ENCODE data around the gene LEP.

The LEP gene

DNA sequence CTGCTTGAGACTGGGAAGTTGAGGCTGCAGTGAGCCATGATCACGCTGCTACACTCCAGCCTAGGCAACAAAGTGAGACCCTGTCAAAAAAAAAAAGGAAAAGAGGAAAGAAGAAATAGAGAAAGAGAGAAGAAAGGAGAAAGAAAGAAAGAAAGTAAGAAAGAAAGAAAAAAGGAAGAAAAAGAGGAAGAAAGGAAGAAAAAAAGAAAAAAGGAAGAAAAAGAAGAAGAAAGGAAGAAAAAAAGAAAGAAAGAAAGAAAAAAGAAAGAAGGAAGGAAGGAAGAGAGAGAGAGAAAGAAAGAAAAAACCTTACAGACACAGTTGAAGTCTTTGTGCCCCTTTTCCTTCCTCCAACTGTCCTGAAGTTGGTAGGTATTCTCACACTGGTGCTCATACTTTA is 26.6 kb upstream of the LEP start:
- peak overlapping the region; percentile 52 for H3K9ac ChIP-seq (ENCODE audit: low read depth, low read length)
- no peaks in the 10 kb centered on the region for H3K27me3 ChIP-seq (ENCODE audit: control insufficient read depth, insufficient read depth, low read length)
- H3K4me1 ChIP-seq (ENCODE audit: control insufficient read depth, insufficient read depth, low read length) = peaks cover 51% of the 10 kb centered on the region
- no peaks in the 10 kb centered on the region for H3K36me3 ChIP-seq (ENCODE audit: insufficient read depth, low read length)
- H3K4me3 ChIP-seq (ENCODE audit: low read length) = no peak overlapping the region
- no peak overlapping the region for H3K4me2 ChIP-seq (ENCODE audit: low read length)
- no peaks in the 10 kb centered on the region for H3K9me3 ChIP-seq (replicated peaks; ENCODE audit: low read length)

DNA sequence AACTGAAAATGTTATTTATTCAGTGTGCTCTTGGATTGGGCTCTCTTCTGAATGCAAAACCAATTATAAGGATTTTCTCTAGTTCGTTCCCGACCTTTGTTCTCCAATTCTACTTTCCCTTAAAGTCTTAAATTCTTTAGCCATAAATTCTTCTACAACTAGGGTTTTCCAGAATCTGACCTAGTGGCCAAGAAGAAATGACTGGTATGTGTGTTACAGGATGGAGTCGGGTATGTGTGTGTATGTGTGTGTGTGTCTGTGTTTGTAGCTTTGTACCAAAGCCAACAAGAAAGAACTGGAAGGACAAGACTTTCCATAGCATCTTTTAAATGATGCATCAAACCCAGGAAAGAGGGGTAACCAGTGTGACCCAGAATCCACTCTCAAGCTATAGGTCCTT is 25.8 kb upstream of the LEP start:
- H3K4me3 ChIP-seq (ENCODE audit: low read length) = peak overlapping the region; percentile 7
- no peaks in the 10 kb centered on the region for H3K36me3 ChIP-seq (ENCODE audit: insufficient read depth, low read length)
- peak overlapping the region; percentile 78 for H3K9ac ChIP-seq (ENCODE audit: low read depth, low read length)
- H3K4me1 ChIP-seq (ENCODE audit: control insufficient read depth, insufficient read depth, low read length) = peaks cover 57% of the 10 kb centered on the region
- no peaks in the 10 kb centered on the region for H3K9me3 ChIP-seq (replicated peaks; ENCODE audit: low read length)
- H3K27me3 ChIP-seq (ENCODE audit: control insufficient read depth, insufficient read depth, low read length) = no peaks in the 10 kb centered on the region
- H3K4me2 ChIP-seq (ENCODE audit: low read length) = peak overlapping the region; percentile 12

- H3K4me2 ChIP-seq (ENCODE audit: low read length) = peak overlapping the region; percentile 2
- H3K4me3 ChIP-seq (ENCODE audit: low read length) = peak overlapping the region; percentile 7
- H3K9ac ChIP-seq (ENCODE audit: low read depth, low read length) = peak overlapping the region; percentile 78
- no peaks in the 10 kb centered on the region for H3K9me3 ChIP-seq (replicated peaks; ENCODE audit: low read length)
- H3K36me3 ChIP-seq (ENCODE audit: insufficient read depth, low read length) = no peaks in the 10 kb centered on the region
- H3K4me1 ChIP-seq (ENCODE audit: control insufficient read depth, insufficient read depth, low read length) = peaks cover 57% of the 10 kb centered on the region
- no peaks in the 10 kb centered on the region for H3K27me3 ChIP-seq (ENCODE audit: control insufficient read depth, insufficient read depth, low read length)
These were observed 25.3 kb upstream of the LEP start for GRCh38 chr7:128215739-128216138.

GRCh38 chr7:128217030-128217805 is 23.9 kb upstream of the LEP start:
- Histone ChIP-seq H3K4me3 (ENCODE audit: low read length) (peak overlapping the region; percentile 44), H3K4me1 (ENCODE audit: control insufficient read depth, insufficient read depth, low read length) (peaks cover 66% of the 10 kb centered on the region), H3K36me3 (ENCODE audit: insufficient read depth, low read length) (no peaks in the 10 kb centered on the region), H3K9ac (ENCODE audit: low read depth, low read length) (peak overlapping the region; percentile 78), H3K9me3 (replicated peaks; ENCODE audit: low read length) (no peaks in the 10 kb centered on the region), H3K27me3 (ENCODE audit: control insufficient read depth, insufficient read depth, low read length) (no peaks in the 10 kb centered on the region), H3K4me2 (ENCODE audit: low read length) (peak overlapping the region; percentile 64)

DNA sequence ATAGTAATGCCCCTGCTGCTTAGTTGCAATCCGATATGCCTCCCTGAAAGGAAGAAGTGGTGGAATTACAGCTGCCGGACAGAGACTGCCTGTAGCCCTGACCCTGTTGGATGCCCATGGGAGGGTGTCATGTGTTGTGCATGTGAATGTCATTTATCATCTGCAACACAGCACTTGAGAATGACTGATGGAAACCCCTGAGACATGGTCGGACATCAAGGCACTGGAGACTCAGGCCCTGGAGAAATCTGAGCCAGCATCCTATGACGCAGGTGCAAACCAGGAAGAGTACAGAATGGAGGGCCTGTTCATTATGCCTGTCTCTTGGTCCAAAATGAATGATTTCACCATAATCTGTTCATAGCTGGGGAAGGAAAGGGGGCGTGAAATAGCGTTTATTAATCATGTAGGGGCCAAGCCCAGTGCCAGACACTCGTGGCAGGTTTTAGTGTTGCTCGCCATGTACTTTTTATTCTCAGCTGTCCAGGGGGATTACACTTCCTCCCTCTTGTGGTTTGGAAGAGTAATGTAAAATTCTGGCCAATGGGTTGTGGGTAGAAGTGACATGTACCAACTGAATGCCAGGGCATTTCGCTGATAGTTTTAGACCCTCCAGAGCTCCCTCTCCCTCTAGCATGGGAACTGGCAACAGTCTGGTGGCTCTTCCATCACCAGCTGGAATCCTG is 23.0 kb upstream of the LEP start:
- H3K9ac ChIP-seq (ENCODE audit: low read depth, low read length) = peak overlapping the region; percentile 78
- peak overlapping the region; percentile 44 for H3K4me3 ChIP-seq (ENCODE audit: low read length)
- no peaks in the 10 kb centered on the region for H3K27me3 ChIP-seq (ENCODE audit: control insufficient read depth, insufficient read depth, low read length)
- H3K36me3 ChIP-seq (ENCODE audit: insufficient read depth, low read length) = no peaks in the 10 kb centered on the region
- peak overlapping the region; percentile 64 for H3K4me2 ChIP-seq (ENCODE audit: low read length)
- H3K4me1 ChIP-seq (ENCODE audit: control insufficient read depth, insufficient read depth, low read length) = peaks cover 75% of the 10 kb centered on the region
- no peaks in the 10 kb centered on the region for H3K9me3 ChIP-seq (replicated peaks; ENCODE audit: low read length)

DNA sequence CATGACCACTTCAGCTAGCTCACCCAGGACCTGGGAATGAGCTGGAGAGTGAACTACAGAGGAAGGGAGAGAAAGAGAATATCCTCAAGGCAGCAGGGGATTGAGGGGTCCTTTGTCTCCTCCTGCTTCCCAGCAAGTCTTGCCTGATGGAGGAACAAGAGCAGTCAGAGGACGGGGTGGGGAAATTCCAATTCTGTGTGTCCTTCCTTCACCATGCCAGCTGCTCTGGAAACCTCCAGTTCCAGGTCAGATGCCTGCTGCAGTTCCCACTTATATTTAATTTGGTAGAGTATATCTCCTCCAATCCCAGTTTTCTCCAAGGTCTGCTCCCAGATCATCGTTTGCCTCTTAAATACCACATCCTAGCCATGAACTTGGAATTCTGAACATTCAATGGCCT is 21.4 kb upstream of the LEP start:
- Histone ChIP-seq H3K9ac (ENCODE audit: low read depth, low read length) (no peak overlapping the region), H3K4me3 (ENCODE audit: low read length) (no peak overlapping the region), H3K27me3 (ENCODE audit: control insufficient read depth, insufficient read depth, low read length) (no peaks in the 10 kb centered on the region), H3K4me2 (ENCODE audit: low read length) (no peak overlapping the region), H3K9me3 (replicated peaks; ENCODE audit: low read length) (no peaks in the 10 kb centered on the region), H3K4me1 (ENCODE audit: control insufficient read depth, insufficient read depth, low read length) (peaks cover 76% of the 10 kb centered on the region), H3K36me3 (ENCODE audit: insufficient read depth, low read length) (no peaks in the 10 kb centered on the region)

DNA sequence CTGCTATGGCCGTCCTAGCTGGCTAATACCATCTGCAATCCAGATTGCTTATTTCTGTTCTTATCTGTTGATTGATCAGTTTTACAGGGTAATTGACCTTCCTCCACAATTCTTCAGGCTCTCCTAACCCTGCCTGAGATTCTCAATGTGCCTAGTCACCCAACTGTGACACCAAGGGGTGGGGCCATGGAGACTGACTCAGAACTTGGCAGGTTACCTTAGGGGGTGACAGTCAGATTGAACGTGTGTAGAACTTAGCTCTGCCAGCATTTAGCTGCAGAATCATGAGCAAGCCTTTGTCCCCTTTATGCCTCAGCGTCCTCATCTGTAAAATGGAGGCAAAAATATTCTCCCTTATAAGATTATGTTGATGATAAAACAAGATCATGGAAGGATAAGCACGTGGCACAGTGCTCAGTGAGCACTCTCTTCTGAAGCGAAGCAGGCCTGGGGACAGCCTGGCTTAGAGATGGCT is 19.1 kb upstream of the LEP start:
- Histone ChIP-seq H3K4me1 (ENCODE audit: control insufficient read depth, insufficient read depth, low read length) (peaks cover 52% of the 10 kb centered on the region), H3K27me3 (ENCODE audit: control insufficient read depth, insufficient read depth, low read length) (no peaks in the 10 kb centered on the region), H3K4me3 (ENCODE audit: low read length) (no peak overlapping the region), H3K9me3 (replicated peaks; ENCODE audit: low read length) (no peaks in the 10 kb centered on the region), H3K36me3 (ENCODE audit: insufficient read depth, low read length) (no peaks in the 10 kb centered on the region), H3K9ac (ENCODE audit: low read depth, low read length) (no peak overlapping the region), H3K4me2 (ENCODE audit: low read length) (peak overlapping the region; percentile 1)

DNA sequence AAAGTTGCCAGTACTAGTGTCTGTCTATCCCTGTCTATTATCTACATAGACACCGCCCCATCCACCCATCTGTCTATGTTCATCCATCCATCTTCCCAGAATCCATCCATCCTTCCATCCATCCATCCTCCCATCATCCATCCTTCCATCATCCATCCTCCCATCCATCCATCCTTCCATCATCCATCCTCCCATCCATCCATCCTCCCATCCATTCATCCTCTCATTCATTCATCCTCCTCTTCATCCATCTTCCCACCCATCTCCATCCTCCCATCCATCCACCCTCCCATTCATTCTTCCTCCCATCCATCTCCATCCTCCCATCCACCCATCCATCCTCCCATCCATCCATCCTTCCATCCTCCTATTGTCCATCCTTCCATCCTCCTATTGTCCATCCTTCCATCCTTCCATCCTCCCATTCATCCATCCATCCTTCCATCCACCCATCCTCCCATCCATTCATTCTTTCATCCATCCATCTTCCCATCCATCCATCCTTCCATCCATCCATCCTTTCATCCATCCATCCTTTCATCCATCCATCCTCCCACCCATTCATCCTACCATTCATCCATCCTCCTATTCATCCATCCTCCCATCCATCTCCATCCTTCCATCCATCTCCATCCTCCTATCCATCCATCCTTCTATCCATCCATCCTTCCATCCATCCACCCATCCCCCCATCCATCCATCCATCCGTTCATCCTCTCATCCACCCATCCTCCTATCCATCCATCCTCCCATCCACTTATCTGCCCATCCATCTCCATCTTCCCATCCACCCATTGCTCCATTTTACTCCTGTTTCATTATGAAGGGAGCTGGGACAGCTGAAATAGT is 14.7 kb upstream of the LEP start:
- Histone ChIP-seq H3K36me3 (ENCODE audit: insufficient read depth, low read length) (no peaks in the 10 kb centered on the region), H3K9me3 (replicated peaks; ENCODE audit: low read length) (no peaks in the 10 kb centered on the region), H3K4me3 (ENCODE audit: low read length) (no peak overlapping the region), H3K4me2 (ENCODE audit: low read length) (no peak overlapping the region), H3K9ac (ENCODE audit: low read depth, low read length) (no peak overlapping the region), H3K4me1 (ENCODE audit: control insufficient read depth, insufficient read depth, low read length) (peaks cover 23% of the 10 kb centered on the region), H3K27me3 (ENCODE audit: control insufficient read depth, insufficient read depth, low read length) (no peaks in the 10 kb centered on the region)

- Histone ChIP-seq H3K9ac (ENCODE audit: low read depth, low read length) (no peak overlapping the region), H3K4me3 (ENCODE audit: low read length) (no peak overlapping the region), H3K36me3 (ENCODE audit: insufficient read depth, low read length) (no peaks in the 10 kb centered on the region), H3K9me3 (replicated peaks; ENCODE audit: low read length) (no peaks in the 10 kb centered on the region), H3K27me3 (ENCODE audit: control insufficient read depth, insufficient read depth, low read length) (no peaks in the 10 kb centered on the region), H3K4me1 (ENCODE audit: control insufficient read depth, insufficient read depth, low read length) (peaks cover 14% of the 10 kb centered on the region), H3K4me2 (ENCODE audit: low read length) (no peak overlapping the region)
These were observed 13.8 kb upstream of the LEP start for GRCh38 chr7:128227271-128227670.

DNA sequence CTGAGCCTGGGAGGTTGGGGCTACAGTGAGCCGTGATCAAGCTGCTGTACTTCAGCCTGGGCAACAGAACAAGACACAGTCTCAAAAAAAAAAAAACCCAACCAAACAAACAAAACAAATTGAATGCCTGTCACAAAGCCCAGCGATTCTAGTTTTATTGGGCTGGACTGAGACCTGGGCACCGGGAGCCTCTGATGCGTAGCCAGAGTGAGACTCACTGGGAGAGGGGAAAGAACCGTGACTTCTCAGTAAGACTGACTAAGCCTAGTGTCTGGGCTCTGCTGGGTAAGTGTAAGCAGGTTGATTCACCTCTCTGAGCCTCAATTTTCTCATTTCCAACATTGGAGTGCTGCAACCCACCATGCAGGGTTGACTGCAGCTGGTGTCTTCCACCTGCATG is 10.1 kb upstream of the LEP start:
- Histone ChIP-seq H3K27me3 (ENCODE audit: control insufficient read depth, insufficient read depth, low read length) (no peaks in the 10 kb centered on the region), H3K4me2 (ENCODE audit: low read length) (no peak overlapping the region), H3K9me3 (replicated peaks; ENCODE audit: low read length) (no peaks in the 10 kb centered on the region), H3K36me3 (ENCODE audit: insufficient read depth, low read length) (no peaks in the 10 kb centered on the region), H3K4me1 (ENCODE audit: control insufficient read depth, insufficient read depth, low read length) (peaks cover 5% of the 10 kb centered on the region), H3K4me3 (ENCODE audit: low read length) (no peak overlapping the region), H3K9ac (ENCODE audit: low read depth, low read length) (no peak overlapping the region)

GRCh38 chr7:128231677-128232076 is 9.4 kb upstream of the LEP start:
- no peaks in the 10 kb centered on the region for H3K36me3 ChIP-seq (ENCODE audit: insufficient read depth, low read length)
- H3K4me3 ChIP-seq (ENCODE audit: low read length) = no peak overlapping the region
- H3K9me3 ChIP-seq (replicated peaks; ENCODE audit: low read length) = no peaks in the 10 kb centered on the region
- H3K4me2 ChIP-seq (ENCODE audit: low read length) = no peak overlapping the region
- H3K27me3 ChIP-seq (ENCODE audit: control insufficient read depth, insufficient read depth, low read length) = no peaks in the 10 kb centered on the region
- peaks cover 12% of the 10 kb centered on the region for H3K4me1 ChIP-seq (ENCODE audit: control insufficient read depth, insufficient read depth, low read length)
- H3K9ac ChIP-seq (ENCODE audit: low read depth, low read length) = no peak overlapping the region
